HS-5 (cell line): Measurements from ENCODE around the gene ROPN1L.

ENCODE experiments used
- DNase-seq: peaks from one replicate; pipeline ENCODE4 v3.0.0-alpha.2; 2012; ENCODE audit warnings: low read depth

Gene ROPN1L

DNA sequence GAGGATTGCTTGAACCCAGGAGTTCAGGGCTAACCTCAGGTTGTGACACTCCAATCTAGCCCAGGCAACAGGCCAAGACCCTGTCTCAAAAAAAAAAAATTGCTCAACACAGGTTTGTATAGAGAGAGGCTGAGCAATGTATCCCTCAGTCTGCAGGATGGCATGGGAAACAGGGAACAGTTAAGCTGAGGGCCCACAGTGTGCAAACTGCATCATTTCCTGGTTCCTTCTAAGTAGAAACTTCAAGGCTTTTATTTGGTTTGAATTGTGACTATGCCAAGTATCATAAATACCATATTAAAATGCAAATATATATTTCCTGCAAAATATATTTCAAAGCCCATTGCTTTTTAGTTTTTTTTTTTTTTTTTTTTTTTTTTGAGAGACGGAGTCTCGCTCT is 13.7 kb upstream of the ROPN1L start:
- no peak for DNase-seq

DNA sequence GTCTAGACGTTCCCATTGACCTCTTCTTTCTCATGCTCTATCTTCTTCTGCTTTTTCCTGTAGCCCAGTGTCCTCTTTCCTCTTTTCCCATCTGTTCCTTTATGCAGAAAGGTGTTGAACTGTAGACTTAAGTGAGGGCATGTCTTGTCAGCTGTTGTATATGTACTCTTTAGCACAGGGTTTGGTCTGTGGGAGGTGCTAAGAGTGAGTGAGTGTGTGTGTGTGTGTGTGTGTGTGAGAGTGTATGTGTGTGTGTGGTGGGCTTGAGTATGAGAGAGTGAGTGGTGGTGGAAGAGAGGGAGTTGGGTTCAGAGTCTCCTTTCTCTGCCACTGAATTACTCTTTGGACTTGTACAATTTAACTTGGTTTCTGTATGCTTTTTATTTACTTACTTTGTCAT is 10.3 kb upstream of the ROPN1L start:
- DNase-seq: no peak

DNA sequence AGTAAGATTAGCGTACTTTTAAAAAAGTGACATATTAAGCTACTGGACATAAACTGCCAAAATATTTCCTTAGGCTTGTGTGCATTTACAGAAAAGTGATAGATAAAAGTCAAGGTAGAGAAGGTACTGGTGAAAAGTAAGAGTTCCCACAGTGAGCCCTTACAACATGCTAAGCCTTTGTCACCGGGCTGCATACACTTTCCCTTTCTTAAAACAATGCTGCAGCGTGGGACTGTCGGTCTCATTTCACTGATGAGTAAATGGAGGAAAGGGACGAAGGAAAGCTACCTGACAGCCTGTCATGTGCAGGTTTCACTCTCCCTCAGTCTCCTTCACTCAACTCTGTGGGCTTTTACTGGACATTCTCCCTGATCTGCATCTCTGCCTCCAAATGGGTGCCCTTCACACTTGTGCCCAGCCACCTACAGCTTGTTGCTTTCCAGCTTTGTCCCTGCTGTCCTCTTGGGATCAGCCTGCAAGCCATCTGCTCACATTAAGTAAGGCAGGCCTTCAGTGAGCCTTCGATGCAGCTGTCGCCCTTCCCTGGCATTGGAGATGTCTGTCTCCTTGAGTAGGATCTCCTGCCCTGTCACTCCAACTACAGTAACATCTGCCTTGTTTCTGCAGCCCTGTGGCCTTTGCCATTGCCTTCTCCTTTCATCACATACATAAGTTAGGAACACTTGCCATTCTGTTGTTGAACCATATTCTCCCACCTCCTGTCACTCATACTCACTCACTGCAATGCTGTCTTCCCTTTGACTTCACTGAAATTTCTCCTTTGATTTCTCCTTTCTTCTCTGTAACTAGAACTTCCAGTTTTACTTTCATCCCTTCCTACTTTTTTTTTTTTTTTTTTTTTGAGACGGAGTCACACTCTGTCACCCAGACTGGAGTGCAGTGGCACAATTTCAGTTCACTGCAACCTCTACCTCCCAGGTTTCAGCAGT is 9.3 kb upstream of the ROPN1L start:
- DNase-seq: no peak

DNA sequence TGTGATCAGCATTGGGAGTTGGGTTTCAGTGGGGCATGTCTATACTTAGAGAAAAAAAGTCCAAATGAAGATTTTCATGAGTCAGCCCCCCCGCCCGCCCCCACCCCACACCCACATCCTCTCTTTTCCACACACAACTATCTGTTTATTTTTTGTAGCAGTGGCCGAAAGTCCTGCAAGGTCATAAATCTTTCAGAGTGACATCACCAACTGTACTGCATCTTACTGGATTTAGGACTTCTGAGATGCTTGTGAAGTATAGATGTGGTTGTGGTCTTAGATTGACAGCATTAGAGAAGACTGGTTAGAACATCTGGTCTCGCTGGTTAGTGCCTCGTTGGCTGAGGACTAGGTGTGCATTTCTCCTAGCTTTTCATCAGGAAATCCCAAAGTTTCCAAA is 7.3 kb upstream of the ROPN1L start:
- no peak for DNase-seq

DNA sequence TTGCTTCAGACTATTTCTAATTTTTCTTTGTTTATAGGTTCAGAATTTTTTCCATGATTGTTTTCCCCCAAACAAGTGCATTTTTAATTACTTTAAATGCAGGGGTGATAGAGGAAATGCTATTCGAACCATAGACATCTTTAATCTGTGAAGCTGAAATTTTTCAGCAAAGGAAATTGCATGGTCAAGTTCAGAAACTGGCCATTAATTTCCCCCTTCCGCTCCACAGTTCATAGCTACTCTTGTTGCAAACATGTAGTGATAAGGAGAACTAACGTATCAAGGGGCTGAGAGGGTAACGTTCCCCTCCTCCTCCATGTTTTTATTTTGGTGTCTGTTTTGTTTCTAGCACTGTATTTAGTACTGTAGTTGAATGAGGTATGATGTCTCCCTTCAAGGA is 3.4 kb upstream of the ROPN1L start:
- no peak for DNase-seq

DNA sequence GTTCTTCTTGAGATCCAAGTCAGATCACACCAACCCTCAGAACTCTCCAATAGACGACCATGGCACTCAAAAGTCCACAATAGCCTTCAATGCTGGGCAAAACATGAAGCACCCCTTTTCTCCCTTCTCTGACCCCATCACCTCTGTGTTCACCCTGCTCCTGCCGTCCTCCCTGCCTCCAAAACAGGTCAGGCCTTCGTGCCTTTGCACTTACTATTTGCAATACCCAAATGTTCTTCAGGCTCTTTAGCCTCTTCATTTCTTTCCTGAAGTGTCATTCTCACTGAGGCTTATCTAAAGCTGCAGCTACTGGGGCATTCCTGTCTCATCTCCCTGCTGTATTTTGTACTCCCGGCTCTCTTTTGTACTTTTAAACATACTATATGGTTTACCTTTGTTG is 2.0 kb upstream of the ROPN1L start:
- DNase-seq: no peak

DNA sequence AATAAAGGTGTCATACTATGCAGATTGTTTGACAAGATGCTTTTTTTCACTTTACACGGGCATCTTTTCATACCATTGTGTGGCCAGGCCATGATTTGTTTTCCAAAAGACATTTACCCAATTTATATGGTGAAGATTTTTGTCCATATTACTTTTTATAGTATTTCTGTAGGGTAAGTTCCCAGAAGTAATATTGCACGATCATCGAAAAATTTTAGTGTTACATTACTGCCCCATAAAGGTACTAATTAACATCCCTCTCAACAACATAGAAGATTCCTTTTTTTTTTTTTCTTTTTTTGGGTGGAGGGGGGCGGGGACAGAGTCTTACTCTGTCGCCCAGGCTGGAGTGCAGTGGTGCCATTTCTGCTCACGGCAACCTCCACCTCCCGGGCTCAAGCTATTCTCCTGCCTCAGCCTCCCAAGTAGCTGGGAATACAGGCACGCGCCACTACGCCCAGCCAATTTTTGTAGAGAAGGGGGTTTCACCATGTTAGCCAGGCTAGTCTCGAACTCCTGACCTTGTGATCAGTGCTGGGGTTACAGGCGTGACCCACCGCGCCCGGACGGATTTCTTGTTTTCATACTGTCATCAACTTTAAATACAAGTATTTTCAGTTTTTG is 1.2 kb upstream of the ROPN1L start:
- DNase-seq: no peak

DNA sequence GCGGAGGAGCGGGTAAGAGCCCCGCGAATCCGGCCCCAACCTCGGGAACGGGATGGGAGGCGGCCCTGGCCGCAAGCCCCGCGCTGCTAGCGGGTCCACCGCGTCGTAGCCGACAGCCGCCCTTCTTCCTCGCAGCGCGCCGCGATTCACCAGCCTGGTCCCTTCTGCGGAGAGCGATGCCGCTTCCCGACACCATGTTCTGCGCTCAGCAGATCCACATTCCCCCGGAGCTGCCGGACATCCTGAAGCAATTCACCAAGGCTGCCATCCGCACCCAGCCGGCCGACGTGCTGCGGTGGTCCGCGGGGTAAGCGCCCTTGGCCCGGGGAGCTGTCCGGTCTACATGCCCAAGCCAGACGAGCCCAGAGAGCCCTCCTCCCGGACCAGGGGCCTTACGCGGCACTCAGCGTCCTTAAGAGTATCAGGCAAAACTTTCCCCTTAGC is 335 bp downstream of the ROPN1L start:
- DNase-seq: no peak

DNA sequence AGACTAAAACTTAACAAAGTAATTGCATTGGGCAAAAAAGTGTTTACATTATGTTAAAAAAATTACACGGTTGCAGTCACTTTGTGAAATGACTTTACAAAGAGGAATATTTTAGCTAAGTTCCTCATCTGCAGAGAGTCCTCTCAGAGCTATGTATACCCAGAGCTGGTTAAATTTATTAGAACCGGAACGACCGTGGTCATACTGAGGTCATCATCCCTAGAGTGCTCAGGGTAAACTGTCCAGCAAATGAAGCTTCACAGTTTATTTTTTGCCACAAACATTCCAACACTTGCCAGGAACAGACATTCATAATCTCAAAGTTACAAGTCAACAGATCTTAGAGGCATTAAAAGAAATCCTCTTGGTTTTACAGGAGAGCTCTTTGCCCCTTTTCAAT is 897 bp downstream of the ROPN1L start:
- no peak for DNase-seq

DNA sequence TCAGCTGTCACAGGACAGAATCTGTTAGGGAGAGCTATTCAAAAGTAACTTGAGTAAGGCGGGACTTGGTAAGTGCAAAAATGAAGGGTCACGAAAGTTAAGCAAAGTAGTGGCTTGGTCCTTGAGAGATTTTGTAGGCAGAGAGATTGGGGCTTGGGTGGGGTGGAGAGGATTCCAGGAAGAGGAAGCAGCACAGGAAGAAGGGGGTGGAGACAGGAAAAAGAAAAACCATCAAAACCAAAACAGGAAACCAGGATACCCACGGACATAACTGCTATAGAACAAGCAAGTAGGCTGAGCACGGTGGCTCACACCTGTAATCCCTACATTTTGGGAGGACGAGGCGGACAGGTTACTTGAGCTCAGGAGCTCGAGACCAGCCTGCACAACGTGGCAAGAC is 3.7 kb downstream of the ROPN1L start:
- DNase-seq: no peak

DNA sequence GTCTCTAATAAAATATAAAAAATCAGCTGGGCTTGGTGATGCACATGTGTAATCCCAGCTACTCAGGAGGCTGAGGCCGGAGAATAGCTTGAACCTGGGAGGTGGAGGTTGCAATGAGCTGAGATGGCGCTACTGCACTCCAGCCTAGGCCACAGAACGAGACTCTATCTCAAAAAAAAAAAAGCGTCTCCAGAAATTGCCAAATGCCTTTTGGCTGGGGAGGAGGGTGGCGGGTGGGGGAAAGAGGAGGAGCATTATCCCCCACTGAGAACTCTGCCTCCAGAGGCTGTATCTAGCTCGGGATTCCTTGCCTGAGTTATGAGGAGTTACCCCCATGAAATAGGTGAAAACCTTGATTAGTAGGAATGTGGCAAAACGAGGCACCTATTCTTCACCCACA is 4.8 kb downstream of the ROPN1L start:
- DNase-seq: no peak

DNA sequence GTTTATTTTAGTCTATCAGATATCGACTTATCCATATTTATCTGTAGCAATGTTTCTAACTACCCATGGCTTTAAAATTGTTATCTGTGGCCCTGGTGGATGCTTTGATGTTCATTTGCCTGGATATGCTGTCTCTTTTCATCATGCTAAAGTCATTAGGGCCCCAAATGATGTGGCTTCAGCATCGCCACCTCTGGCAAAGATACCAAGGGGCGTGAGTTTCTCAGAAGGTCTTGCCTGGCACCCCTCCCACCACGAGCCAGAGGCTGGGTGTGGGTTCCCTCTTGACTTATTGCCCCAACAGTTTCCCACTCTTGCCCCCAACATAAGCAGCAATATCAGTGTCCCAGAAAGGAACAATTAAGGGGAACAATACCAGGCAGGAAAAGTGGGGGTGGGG is 5.4 kb downstream of the ROPN1L start:
- no peak for DNase-seq

DNA sequence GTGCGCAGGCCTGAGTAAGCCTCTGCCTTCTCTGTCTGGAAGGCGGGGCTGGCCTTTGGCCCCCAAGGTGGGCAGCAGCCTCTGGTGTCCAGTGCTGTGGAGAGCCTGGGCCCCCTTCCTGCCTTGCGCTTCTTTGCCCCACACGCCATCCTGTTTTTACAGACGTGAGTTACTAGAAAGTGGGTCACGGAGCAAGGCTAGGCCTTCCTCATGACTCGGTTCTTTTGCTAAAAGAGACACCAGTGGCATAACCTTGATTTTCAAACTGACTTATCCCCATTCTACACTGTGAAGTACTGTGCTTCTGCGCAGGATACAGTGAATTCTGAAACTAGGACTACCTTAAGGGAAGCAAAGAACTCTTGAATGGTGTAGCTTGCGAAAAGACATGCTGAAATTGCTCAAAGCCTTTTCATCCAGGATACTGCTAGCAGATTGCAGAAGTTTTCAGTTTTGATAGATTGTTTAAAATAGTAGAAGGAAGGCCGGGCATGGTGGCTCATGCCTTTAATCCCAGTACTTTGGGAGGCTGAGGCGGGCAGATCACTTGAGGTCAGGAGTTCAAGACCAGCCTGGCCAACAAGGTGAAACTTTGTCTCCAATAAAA is 7.2 kb downstream of the ROPN1L start:
- DNase-seq: no peak

DNA sequence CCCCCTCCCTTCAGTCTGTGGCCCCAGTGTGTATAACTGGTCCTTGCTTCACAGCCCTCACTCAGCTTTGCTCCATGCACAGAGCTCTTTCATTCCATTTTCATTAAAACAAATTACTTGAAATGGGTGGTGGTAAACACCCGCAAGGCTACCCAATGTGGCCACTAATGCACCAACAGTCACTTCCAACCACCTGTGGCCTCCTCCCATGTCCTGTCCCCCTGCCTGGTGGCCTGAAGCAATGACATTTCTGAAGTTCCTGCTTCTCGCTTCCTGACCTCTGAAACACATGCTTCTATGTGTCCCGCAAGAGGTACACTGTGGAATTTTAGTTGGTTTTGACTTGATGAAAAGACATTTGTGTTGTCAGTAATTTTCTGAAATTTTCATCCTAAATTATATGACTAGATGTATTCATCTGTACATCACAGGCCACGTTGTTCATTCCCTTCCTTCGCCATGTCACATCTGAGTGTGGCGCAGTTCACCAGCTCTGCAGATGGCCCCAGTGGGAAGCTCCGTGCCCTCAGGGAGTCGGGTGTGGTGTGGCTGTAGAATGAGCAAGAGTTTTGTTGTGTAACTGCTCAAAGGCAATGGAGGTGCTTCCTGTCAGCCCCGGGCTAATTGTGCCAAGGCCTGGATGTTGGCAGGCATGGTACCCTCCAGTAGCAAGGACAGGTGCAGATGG is 9.6 kb downstream of the ROPN1L start:
- DNase-seq: no peak

DNA sequence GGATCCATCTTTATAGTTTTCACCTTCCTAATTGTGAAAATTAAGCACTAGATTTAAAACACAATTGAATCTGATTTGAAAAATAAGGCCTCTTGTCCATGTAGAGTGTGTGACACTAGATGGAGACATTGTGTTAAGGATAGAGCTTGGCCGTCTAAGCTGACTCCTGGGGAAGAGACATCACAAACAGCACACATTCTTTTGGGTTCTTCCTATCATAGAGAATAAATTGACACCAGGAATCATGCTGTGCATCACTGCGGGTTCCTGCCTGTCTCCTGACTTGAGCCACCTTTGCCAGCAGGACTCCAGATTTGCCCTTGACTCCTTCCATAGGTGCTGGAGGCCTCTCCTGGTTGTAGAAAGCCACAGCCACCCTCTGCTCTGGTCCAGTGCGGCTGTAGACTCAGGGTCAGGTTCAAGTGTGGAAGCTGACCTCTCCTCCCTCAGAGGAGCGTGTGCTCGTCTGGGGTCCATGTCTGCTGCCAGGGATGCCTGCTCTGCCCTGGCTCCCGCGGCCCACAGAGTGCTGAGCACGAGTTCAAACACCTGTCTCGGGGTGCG is 11.2 kb downstream of the ROPN1L start:
- DNase-seq: peak; percentile 87

DNA sequence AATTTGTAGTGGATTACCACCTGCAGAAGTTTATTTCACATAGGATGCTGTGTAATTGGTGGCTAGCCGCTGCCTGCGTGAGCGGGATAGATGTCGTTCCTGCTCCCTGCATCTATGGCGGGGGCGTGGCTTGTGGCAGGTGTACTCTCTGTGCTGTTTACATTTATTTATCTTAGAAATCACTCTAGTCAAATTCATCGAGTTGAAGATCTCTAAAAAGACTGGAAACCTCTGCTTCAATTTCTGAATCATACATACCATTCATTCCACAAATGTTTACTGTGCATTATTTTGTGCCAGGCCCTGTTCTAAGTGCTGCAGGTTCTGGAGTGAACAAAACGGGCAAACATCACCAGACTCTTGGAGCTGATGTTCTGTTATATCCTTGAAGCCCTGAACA is 11.9 kb downstream of the ROPN1L start:
- DNase-seq: peak; percentile 70

DNA sequence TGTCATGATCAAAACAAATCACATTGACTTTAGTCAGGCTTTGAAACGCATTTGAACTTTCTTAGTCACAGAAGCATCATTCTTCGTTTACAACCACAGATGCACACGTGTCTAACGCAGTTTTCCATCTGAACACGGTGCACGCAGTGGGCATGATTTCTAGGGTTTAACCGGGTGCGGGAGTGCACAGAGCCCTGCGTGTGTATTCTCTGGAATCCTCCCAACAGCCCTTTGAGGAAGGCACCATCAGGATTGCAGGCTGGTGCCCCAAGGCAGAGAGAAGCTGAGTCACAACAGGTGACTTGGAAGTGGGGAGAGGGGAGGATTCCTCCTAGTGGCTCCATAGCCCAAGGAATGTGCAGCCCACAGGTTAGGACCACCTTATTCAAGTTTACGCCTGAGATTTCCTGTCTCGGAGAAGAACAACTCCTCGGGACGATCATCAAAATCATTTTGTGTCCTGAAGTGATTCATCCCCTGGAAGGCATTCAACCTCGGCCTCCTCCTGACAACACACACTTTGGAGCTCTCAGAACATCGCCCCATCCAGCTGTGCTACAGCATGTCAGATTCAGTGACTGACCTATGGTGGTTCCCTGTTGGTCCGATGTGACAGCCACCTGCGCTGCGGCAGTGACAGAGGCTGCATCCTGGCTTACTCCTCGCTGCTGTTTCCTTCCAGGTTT is 13.1 kb downstream of the ROPN1L start:
- peak; percentile 81 for DNase-seq

DNA sequence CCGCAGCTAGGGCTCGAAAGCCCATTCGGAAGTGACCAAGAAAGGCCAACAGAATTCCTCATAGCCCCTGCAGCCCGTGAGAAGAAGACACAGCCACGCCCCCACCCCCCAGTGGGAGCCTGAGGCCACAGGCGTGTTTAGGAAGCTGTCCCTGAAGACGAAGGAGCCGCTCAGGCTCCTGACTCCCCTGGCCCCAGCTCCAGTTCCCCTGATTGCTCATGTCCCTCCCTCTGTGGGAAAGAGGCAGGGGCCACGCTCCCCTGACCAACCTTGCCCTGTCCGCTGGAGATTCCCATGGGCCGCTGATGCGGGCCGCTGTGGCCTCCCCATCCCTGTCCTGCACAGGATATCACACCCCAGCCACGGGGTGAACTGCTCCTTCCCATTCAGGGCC is 13.6 kb downstream of the ROPN1L start:
- no peak for DNase-seq

DNA sequence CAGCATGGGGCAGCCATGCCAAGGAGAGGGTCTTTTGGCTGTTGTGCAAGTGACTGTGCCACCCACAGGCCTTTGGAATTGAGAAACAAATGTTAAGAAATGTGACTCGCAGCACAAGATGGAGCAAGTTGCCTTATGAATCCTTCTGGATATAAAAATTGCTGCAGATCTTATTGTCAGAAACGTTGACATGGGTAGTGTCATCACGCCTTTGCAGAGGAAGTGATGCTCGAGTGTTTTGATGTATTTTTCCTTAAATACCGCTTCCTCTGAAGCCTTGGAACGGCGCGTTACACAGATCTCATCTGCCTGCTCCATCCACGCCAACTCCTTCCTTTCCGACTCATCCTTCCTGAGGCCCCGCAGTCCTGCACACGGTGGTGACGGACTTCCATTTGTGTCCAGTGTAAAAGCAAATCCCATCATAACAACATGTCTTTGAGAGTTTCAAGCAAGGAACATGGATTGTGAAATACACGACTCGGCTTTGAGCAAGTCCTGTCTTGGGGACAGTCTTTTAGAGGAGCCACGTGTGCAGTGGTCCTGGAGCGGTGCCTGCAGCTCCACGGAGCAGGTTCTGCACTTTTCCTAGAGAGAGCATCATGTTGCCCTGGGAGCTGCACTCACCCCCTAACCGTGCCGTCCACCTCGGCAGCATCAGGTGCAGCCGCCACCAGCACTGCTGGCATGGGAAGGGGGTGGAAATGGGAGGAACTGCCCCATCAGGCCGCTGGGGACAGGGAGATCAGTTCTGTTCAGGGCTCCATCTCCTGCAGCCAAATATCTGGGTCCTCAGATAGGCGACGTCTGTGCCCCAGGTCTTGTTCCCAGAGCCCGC is 15.1 kb downstream of the ROPN1L start:
- DNase-seq: peak; percentile 56

DNA sequence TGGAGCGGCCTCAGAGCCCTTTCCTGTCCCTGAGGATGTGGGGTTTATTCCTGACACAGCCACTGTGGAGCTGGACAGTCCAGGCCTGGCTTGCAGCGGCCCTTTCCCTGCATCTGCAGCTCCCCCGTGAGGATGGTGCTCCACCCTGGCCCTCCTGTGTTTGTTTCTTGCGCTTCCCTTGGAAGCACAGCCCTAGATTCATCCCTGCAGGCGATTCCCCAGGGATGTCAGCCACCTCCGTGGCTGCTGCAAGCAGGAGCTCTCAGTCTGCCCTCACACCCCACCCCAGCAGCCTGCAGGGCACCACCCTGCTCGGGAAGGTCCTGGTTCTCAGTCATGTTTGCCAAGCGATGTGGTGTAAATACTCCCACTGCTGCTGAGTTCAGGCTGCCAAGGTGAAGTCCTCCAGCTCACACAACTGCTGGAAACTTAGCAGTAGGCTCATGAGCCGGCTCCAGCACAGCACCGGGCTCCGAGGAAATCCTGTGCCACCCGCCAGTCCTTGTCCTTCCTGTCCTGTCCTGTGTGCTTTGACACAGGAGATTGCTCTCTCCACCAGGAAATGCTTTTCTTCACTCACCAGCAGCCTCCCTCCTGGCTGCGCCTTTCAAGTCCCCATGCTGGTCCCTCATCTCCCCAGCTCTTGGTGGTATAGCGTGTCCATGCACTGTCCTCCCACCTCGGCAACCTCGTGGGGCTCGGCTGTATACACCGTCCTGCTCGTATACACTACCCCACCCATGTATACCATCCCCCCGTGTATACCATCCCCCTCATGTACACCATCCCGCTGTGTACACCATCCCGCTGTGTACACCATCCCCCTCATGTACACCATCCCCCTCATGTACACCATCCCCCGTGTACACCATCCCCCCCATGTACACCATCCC is 16.2 kb downstream of the ROPN1L start:
- DNase-seq: no peak
